K562 treated with DMSO at 1 percent for 12 hours (cell line): Measurements from ENCODE around the gene LYRM9. TPM values are rescaled to one million over a fixed set of nuclear protein-coding genes. Genes with fewer than 3 reads are reported as not detected.

Source experiments
- total RNA-seq: library from RNA; unstranded; fragments of 300-600 nt; gene quantifications from 2 replicates; pipeline ENCODE4 v1.2.3, GENCODE V29; 2022; ENCODE audit not compliant: insufficient read depth

The LYRM9 gene
- total RNA-seq, result 3.1 and 4.3 TPM in 2 replicates

DNA sequence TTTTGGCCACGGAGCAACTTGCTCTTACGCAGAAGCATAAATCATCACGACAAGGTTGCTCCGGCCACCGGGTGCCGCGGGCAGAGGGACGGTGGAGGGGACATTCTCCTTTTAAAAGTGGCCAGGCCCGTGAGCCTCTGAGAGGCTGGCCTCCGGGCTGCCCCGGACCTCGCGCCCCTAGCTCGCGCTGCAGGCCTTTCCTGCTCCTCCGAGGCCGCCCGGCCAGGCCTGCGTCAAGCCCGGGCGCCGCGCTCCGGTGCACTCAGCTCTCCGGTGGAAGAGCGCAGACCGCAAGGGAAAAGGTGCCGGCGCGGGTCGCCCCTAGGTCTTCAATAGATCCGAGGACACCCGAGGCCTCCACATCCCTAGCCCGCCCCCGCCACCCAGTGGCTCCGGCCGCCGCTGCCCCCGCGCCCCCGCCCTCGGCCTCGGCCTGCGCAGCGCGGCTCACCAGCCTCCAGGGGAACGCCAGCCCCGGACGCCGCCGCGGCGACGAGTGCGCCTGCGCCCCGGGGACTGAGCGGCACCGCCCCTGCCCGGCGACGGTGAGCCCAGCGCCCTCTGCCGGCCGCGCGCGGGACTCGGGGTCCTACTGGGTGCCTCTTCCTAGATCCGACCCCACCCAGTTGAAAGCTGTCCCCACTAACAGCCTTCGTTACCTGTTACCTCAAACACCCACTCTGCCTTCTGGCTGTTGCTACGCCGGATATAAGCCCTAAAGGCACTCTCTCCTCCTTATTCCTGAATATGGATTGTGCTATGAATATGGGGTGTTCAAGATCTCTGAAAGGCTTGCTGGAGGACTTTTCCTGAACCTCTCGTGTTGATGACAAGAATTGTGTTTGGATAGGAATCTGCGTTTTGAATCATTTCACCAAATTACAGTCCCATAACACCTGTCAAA is at the start of gene LYRM9:
LYRM9 (minus strand) TSS at position 500 of the 904 bp plus-strand sequence. CDS start 10,671 bp downstream, outside the sequence.

Other genes with a start within 250 kb of the LYRM9 start
- gene NOS2, start 92.8 kb downstream of the LYRM9 start, total RNA-seq, result not detected in 2 replicates
- gene NLK, start 149.3 kb upstream of the LYRM9 start, total RNA-seq, result 8.8 and 22.9 TPM in 2 replicates